CD1c-positive myeloid dendritic cell (primary cell): ENCODE data around the gene TXLNG.
A peak's percentile ranks its signal among the peaks of the same experiment; 100 is the strongest.

Experiments used
- DNase-seq: peaks from one replicate; pipeline ENCODE4 v3.0.0-alpha.2; 2016; ENCODE audit errors: extremely low spot score

TXLNG gene

DNA sequence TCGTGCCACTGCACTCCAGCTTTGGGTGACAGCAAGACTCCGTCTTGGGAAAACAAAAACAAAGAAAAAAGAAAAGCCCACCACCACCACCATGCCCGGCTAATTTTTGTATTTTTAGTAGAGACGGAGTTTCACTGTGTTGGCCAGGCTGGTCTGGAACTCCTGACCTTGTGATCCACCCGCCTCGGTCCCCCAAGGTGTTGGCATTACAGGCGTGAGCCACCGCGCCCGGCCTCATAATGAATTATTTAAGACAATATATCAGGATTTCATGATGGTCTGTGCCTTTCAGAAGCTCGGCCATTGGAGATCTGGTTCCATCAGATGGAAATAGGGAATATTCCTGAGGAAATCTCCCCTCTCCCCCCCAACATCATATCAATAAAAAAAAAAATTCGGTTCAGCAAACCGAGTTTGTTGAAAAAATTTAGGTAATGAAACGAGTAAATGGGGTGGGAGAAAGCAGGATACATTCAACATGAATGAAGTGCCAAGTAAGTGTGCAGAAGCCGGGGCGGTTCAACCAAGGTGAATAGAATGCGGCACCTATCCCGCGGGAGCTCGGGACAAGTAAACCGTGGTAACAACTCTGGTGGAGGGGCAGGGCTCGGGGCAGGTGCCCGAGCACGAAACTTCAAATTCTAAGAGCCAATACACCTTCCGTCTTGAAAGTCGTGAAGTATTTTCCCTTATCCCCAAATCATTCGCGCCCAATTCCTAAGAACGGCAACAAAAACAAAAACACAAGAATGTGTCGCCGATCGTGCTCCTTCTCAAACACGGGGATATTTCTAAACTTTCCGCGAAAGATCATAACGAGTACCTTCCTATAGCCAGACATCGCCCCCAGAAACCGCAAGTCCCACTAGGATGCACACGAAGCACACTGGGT is 773 bp upstream of the TXLNG start:
- DNase-seq, result no peak

DNA sequence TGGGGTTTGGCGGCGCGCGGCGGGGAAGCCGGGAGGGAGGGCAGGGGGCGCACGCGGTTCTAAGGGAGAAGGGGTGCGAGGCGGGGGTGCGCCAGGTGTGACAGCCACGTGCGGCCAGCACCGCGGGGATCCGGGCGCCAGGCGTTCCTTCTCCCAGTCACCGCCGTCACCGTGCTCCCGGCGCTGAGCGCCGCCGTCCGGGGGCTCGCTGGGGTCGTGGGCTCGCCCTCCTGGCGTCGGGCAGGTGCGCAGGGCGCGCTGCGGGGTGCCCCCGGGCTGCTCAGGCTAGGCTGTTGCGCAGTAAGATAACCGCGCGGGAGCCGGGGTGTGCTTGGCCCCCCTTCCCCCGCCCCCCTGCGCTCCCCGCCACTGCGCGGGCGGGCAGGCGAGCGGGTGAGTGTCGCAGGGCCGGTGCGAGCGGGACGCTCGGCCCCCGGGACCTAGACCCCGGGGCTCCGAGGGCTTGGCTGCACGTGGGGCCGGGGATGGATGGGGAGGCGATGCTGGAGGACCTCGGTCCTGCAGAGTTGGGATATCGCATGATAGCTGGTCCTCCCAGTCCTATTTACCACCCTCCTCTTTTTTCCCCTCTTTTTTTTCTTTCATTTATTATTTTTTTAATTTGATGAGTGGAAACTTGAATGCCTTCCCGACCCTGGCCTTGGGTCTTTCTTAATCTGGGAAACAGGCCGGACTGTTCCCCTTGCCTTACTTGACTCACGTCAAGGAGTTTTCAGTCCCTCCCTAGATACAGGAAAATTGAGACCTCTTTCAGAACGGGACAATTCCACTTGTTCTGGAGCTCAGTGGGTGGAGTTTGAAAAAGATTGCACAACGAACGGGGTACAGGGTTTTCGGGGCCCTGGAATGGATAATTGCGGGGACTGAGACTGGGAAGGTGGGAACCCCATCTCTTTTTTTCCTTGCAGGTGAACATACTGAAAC is 797 bp downstream of the TXLNG start:
- peak; percentile 31 for DNase-seq

DNA sequence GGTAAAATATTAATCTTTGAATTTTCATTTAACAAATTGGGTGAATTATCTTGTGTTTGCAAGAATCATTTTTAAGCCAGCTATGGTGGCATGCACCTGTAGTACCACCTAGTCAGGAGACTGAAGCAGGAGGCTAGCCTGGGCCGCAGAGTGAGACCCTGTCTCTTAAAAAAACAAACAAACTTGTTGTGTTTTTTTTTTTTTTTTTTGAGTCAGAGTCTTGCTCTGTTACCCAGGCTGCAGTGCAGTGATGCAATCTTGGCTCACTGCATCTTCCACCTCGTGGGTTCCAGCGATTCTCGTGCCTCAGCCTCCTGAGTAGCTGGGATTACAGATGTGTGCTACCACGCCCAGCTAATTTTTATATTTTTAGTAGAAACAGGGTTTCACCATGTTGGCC is 2.2 kb downstream of the TXLNG start:
- DNase-seq, result no peak

DNA sequence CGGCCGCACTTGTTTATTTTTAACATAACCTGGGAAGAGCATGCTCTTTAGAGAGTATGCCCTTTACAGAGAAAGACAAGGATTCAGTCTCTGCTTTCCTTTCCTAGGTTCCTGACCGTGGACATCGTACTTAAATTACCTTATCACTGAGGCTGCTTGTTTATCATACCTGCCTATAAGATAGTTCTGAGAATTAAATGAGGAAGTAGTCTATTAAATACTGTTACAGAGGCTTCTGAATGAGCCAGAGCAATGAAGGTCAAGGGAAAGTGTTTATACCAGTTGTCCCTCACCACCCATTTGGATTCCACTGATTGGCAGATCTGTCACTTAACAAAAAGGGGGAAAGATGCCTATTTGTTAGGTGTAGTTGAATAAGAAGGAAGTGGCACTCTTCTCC is 10.0 kb downstream of the TXLNG start:
- DNase-seq, result no peak

DNA sequence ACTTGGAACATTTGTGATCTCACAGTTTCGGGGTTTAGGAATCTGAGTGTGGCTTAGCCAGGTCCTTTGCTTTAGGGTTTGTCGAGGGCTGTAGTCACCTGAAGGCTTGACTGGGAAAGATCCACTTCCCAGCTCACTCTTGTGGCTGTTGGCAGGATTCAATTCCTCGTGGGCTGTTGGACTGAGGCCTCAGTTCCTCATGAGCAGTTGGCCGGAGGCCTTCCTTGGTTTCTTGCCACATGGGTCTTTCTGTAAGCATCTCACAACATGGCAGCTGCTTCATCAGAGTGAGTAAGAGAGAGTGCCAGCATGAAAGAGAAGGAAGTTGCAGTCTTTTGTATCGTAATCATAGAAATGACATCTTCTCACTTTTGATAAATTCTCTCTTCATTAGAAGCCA is 11.1 kb downstream of the TXLNG start:
- peak; percentile 12 for DNase-seq

DNA sequence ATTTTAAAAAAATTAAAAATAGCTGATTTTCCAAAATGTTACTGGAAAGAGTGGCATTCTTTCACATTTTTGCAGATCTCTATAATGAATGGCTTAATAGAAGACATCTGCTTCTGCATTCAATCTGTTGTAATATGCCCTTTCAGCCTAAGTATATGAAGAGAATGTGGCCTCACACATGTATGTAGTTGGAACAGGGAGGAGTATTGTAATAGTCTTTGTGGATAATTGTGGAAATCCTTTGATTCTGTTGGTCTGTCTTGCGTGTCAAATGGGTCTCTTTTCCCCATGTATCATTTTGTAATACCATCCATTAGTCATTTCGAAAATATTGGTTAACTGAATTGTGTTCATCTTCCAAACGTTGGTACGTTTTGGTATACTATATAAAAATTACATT is 11.6 kb downstream of the TXLNG start:
- DNase-seq, result no peak

DNA sequence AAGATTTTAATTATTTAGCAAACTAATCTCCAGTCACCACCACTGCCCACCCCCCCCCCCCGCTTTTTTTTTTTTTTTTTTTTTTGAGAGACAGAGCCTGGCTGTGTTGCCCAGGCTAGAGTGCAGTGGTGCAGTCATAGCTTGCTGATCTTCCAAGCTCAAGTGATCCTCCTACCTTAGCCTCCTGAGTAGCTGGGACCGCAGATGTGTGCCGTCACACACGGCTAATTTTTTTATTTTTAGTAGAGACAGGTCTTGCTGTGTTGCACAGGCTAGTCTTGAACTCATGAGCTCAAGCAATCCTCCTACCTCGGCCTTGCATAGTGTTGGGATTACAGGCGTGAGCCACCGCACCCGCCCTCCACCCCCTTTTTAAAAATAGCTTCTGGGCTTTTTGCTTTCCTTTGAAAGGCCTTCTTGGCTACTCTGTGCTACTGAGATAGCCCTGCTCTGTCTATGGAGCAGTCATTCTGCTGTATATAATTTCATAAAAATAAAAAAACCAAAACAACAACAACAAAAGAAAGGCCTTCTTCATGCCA is 18.7 kb downstream of the TXLNG start:
- no peak for DNase-seq

DNA sequence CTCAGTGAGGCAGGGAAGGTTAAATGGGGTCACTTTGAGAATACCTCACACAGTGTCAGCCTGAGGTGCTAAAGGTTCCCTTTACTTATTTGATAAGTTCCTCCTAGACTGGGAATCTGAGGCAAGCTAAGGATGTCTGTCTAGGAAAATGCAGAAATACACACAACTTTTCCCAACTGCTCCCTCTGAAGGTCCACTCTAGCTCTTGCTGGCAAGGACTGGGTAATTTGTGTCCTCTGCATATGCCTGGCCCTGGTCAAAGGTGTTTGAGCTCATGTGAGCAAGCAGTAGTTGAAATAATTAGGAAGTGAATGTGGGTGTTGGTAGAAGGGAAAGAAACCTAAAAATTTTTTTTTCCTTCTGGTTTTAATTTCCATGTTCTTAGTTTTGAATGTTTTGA is 21.3 kb downstream of the TXLNG start:
- no peak for DNase-seq

DNA sequence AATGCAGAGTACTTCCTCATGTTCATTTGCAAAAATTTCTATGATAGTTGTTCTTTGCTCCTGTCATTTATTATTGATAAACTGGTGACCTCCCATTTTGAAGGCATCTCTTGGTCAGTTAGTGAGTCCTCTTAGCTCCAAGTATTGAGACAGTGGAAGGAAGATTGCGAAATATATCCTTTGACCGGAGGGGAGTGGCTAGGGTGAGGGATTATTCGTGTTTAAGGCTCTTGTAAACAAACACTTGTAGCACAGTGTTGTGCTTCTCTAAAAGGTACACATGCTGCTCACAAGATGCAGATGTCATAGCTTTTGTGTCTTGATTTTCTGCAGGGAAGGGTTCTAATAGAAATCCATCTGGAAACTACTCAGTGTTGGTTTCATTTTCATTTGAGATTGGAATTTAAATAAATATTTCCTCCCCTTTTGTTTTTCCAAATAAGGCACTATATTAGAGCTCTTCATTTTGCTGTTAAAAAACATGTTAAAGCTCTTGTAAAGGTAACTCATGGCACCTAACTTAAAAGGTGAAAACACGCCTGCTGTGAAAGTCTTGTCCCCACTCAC is 21.8 kb downstream of the TXLNG start:
- peak; percentile 33 for DNase-seq

DNA sequence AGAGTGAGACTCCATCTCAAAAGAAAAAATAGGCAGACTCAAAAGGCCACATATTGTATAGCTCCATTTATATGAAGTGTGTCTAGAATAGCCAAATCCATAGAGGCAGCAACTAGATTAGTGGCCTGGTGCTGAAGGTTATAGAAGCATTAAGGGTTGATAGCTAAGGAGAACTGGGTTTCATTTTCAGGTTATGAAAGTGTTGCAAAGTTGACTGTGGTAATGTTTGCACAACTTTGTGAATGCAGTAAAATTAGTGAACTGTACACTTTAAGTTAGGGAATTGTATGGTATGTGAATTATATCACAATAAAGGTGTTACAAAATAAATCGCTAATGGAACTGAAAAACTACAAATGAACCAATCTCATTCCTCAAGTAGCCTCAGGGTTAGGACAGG is 28.3 kb downstream of the TXLNG start:
- DNase-seq, result peak; percentile 20

DNA sequence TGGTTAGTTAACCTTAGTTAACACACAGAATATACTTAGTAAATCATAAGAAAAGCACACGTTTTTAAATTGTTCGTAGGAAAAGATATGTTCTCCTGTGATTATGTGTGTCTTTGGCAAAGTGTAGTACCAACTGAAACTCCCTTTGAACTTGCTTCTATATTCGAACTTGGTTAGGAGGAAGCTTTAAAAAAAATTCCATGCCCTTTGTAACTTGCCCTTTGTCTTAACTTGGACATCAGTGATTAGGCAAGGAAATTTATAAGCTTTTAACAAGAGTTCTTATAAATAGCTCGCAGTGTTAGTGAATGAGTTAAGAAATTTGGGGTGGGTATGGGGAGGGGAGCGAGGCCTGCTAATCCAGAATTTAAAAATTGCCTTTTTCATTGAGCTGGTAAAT is 33.4 kb downstream of the TXLNG start:
- no peak for DNase-seq

DNA sequence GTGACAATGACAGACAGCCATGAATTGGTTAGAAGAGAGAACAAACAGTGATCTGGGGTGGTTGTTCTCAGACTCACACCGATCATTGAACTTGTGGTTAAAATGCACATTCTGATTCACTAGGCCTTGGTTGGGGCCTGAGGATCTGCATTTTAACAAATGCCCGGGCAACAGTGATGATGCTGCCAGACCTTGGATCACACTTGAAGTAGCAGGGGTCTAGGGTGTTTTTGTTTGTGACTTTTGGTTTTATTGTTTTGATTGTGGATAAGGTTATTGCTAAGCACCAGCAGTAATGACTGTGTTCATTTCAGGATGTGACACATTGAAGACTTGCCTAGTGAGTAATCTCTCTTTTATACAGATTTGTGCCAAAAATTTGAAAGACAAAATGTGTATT is 36.5 kb downstream of the TXLNG start:
- DNase-seq, result no peak

DNA sequence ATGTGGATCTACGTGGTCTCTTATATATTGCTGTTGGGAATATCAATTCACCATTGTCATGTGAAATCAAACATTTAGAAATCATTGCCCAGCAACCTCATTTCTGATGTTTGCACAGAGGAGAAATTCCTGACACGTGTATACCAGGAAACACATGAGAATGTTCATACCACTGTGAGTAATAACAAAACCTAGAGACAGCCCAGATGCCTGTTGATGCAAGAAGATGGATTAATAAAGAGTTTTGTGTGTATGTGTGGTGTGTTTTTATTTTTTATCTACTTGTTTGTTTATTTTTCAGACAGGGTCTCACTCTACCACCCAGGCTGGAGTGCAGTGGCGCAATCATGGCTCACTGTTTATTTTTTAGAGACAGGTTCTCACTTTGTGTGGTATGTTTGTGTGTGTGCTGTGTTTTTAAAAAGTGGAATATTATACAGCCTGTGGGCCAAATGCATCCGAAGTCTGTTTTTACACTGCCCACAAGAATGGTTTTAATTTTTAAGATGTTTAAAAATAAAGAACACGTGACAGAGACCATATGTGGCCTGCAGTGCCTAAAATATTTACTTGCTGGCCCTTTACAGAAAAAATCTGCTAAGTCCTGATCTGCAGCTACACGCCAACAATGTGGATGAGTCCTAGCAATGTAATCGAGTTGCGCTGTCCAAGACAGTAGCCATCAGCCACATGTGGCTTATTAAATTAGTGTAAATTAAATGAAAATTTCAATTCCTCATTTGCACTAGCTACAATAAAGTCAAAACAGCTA is 39.2 kb downstream of the TXLNG start:
- no peak for DNase-seq

DNA sequence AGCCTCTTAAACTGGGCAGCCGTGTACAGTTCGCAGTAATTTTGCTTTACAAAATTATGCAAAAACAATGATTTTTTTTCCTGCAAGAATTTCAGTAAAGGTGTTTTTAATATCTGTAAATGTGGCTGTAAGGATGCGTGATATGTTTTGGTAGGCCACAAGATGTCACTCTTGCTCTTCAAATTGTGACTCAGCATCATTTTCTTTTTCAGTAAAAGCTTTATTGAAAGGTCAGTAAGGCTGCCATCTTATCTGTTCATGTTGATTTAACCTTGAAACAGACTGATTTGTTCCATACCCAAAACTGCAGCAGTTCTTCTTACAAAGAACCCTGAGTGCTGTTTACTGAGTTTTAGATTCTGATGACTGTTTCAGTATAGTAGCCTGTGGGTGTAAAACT is 39.9 kb downstream of the TXLNG start:
- peak; percentile 28 for DNase-seq

DNA sequence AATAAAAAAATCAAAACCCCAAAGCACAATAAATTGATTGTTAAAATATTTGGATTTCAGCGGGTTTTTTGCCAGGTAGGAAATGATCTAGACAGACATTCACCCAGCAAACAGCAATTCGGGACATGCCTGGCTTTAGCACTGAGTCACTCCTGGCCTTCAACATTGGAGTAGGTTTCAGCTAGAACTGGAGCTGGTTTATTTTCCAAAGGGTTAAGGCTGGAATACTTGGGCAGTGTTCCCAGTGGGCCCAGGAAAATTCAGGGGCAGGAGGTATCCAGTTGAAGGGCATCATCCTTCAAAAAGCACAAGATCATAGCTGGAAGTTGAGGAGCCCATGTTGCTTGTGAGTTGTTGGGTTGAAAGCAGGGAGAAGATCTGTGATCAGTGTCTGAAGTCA is 41.0 kb downstream of the TXLNG start:
- no peak for DNase-seq

DNA sequence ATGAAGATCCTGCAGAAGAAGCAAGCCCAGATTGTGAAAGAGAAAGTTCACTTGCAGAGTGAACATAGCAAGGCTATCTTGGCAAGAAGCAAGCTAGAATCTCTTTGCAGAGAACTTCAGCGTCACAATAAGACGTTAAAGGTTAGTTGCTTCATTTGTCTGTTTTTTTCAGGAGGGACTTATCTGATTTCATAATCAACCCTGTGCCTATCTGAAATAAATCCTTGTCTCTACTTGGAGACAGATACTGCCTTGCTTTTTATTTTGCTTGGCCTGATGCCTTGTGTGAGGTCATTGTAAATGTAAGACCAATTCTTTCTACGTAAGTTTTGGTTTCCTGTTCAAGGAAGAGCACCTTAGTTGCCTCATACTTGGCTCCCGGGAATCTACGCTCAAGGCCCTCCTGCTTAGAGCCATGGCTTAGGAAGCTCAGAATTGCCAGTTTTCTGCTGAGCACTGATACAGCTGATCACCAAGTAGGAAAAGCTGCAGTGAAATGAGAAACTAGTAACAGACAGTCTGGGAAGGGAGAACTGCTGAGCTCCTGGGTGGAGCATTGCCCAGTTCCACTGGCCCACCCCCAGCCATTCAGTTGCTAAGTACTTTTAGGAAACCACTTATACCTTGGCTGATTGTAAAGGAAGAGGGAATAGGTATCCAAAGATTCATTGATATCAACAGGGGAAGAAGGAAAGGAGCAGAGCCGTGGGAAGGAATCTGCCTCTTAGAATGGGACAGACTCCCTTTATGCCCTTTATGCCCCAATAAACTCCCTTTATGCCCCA is 42.0 kb downstream of the TXLNG start:
- no peak for DNase-seq

DNA sequence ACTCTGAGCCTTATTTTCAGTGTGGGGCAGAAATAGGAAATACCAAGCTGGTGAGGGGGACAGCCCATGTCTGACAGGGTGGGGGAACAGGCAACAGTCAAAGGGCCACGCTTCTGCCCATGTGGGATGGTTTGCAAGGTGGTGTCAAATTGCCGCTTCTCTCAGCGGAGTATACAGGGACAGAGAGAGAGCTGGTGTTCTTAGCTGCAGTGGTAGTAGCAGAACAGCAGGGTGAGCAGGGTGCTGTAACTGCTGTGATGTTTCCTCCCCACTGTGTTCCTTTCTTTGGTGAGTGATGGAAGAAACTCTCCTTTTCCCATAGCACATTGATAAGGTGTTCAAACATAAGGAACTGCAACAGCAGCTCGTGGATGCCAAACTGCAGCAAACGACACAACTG is 46.0 kb downstream of the TXLNG start:
- DNase-seq, result no peak

DNA sequence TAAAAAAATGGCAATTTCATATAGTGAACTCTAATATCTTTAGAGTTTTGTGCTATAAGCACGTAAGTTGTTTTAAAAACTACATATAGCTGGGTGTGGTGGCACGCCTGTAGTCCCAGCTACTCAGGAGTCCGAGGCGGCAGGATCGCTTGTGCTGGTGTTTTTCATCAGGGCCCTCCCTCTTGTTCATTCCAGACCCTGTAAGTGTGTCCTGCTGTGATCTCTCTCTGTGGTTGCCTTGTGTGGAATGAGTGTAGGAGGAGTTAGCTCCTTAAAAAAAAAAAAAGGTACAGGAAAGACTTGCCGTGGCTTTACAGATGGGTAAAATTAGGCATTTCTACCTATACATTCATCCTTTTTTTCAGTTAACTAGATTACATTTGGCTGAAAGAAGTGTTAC is 48.5 kb downstream of the TXLNG start:
- no peak for DNase-seq

DNA sequence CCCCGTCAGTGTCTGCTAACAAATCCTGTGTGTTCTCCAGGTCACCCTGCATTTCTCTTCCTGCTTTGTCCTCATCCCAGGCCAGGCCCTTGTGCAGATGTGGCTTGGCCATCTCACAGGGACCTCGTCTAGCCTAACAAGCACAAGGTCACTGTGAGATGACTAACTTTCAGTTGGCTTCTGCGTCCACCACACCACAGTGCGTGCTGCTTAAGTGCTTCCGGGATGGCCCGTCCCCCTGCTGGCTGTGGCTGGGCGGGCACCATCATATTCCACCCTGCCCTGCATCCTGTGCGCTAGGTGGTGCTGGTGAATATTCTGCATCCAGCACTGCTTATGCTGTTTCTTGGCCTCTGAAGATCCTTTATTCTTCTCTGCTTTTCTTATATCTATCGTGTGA is 50.1 kb downstream of the TXLNG start:
- no peak for DNase-seq

DNA sequence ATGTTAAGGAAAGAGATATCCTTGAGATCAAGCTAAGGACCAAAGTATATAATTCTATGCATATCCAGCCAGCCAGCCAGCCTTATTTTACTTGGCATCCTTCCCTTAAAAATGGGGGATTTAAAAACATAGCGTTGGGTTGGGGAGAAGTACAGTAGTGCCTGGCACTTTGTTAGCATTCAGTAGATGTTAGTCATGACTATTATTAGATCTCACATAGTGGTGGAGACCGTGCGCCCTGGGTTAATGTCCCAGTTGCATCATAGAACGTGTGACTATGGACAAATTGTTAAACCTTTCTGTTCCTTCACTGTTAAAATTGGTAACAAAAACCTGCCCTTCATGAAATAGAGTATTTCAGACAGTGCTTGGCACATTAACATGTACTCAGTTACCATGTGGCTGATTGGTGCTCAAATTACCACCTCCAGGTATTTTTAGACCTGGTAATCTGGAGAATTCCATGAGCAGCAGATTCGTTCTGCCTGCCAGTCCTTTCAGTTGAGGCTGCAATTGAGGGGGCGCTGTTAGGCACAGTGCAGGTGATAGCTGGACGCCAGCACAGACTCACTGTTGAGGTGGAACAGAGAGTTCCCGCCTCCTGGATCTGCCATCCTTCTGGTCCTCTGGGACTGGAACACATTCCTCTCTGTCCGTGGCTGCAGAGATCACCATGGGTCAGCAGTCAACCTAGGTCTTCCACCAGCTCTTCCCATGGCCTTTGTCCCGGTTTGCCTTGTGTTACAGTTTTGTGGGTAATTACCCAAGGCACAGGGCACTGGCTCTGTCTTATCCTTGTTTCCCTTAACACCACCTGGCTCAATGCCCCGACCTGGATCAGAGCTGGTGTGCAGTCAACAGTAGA is 52.2 kb downstream of the TXLNG start:
- DNase-seq, result no peak
